CD4-positive, CD25-positive, alpha-beta regulatory T cell (primary cell): ENCODE data around the gene ZNHIT2. TPM values are rescaled to one million over a fixed set of nuclear protein-coding genes. Genes with fewer than 3 reads are reported as not detected.

ENCODE experiments used
- ATAC-seq, 2 donors: fragments of 150-1000 bp; cut with Tn5 transposase; one replicate each; pipeline ENCODE4 v1.10.0; 2021; ENCODE audit warnings: low read depth in 2 of 2, moderate number of reproducible peaks in 2 of 2, moderate library complexity in 1 of 2
- DNase-seq, 3 donors: peaks; one replicate each; pipeline versions ENCODE4 v3.0.0 to v3.0.0-alpha.2; 2012 to 2022; ENCODE audit warnings: mixed read lengths in 1 of 3
- H3K27ac ChIP-seq: one replicate; pipeline ENCODE4 v1.7.0; 2013; ENCODE audit warnings: mild to moderate bottlenecking, low read length; ENCODE audit not compliant: insufficient read depth, poor library complexity, severe bottlenecking
- H3K27me3 ChIP-seq: one replicate; pipeline ENCODE4 v1.7.0; 2013; ENCODE audit warnings: low read length; ENCODE audit not compliant: control insufficient read depth, insufficient read depth
- H3K36me3 ChIP-seq: one replicate; pipeline ENCODE4 v1.7.0; 2013; ENCODE audit warnings: mild to moderate bottlenecking, low read length, moderate library complexity; ENCODE audit not compliant: control insufficient read depth, insufficient read depth
- H3K4me1 ChIP-seq: 2 replicates; pipeline ENCODE4 v1.7.0; 2013; ENCODE audit warnings: mild to moderate bottlenecking, low read length; ENCODE audit not compliant: insufficient read depth, control insufficient read depth, poor library complexity, severe bottlenecking
- H3K4me3 ChIP-seq: one replicate; pipeline ENCODE4 v1.7.0; 2013; ENCODE audit warnings: low read depth, mild to moderate bottlenecking, low read length, moderate library complexity
- H3K9me3 ChIP-seq, 2 experiments: 1 replicate in 1 of 2; 2 replicates in 1 of 2; pipeline ENCODE4 v1.7.0; 2013; ENCODE audit warnings: low read length in 2 of 2, mild to moderate bottlenecking in 1 of 2, moderate library complexity in 1 of 2; ENCODE audit not compliant: control insufficient read depth in 2 of 2
- H3K27ac Mint-ChIP-seq, 3 donors: one replicate each; pipeline ENCODE4 v1.8.0; 2020 to 2022; ENCODE audit warnings: mild to moderate bottlenecking in 3 of 3, mixed read lengths in 3 of 3, moderate library complexity in 2 of 3
- H3K27me3 Mint-ChIP-seq: one replicate; pipeline ENCODE4 v1.8.0; 2022; ENCODE audit warnings: mild to moderate bottlenecking, mixed read lengths
- H3K36me3 Mint-ChIP-seq: one replicate; pipeline ENCODE4 v1.8.0; 2020; ENCODE audit warnings: mixed read lengths
- H3K4me1 Mint-ChIP-seq, 4 donors: one replicate each; pipeline ENCODE4 v1.8.0; 2020 to 2022; ENCODE audit warnings: mixed read lengths in 4 of 4, mild to moderate bottlenecking in 1 of 4
- H3K4me3 Mint-ChIP-seq, 4 donors: one replicate each; pipeline ENCODE4 v1.8.0; 2020 to 2022; ENCODE audit warnings: mild to moderate bottlenecking in 4 of 4, mixed read lengths in 4 of 4, moderate library complexity in 3 of 4
- H3K9me3 Mint-ChIP-seq, 7 donors: one replicate each; pipeline ENCODE4 v1.8.0; 2020 to 2022; ENCODE audit warnings: mixed read lengths in 7 of 7, mild to moderate bottlenecking in 3 of 7, moderate library complexity in 2 of 7
- polyA plus RNA-seq, 4 donors: library from polyadenylated mRNA; unstranded; fragments of 300-500 nt; fragmentation: Illumina TruSeq; gene quantifications; one replicate each; pipeline ENCODE4 v1.2.3, GENCODE V29; 2021
- total RNA-seq: library from RNA; stranded (reverse); gene quantifications from one replicate; pipeline ENCODE4 v1.2.3, GENCODE V29; 2022

Gene ZNHIT2
- total and polyA plus RNA-seq, 5 donors from 2014 or later = 6.0 to 29.0 (median 22.4) TPM

DNA sequence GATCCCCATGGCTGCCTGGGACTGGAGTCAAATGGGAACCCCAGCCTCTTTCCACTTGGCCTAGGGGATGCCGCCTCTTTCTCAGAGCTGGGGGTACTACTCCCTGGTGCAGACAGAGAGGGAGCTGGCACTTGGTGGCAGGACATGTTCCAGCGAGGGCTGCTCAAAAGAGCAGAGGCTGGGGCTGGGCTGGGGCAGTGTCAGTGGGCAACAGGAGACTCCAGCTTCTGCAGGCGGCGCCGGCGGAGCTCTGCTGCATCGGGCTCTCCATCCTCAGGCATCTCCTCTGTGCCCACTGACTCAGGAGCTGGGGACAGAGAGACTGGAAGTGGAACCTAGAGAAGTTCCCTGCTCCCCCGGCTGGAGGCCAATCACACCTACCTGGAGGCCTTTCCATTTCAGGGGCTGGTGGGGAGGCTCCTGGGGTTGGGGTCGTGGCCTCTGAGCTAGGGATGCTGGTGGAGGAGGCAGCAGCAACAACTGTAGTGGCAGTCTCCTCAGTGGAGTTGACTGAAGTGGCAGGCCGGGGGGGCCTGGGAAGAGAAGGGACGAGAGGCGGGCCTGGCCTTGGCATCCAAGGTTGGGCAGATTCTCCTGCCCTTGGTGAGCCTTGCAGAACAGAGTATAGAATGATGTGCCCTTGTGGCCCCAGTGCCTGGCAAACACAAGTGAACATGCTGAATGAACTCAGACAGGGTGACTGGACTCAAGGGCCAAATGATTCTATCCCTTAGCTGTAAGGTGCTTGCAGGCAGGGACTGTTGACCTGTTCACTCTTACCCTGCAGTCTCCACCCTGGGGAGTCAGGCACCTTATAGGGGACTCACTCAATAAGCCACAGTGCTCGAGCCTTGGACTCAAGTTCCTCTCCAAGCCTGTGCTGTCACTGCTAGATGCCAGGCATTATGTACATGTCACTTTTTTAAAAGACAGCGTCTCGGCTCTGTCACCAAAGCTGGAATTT, 11.0 kb upstream of the ZNHIT2 start:
- no peak for DNase-seq
- Histone ChIP-seq H3K27me3 (no peaks in the 10 kb centered on the region), H3K4me3 (no peak overlapping the region), H3K36me3 (peaks cover 80% of the 10 kb centered on the region), H3K27ac (no peak overlapping the region), H3K4me1 (peaks cover 19% of the 10 kb centered on the region), H3K9me3 (no peaks in the 10 kb centered on the region)
- H3K4me1 Mint-ChIP-seq = peaks cover 0 to 28% (median 11%) of the 10 kb centered on the region in 4 donors
- H3K9me3 Mint-ChIP-seq = no peaks in the 10 kb centered on the region
- peaks cover 16% of the 10 kb centered on the region for H3K36me3 Mint-ChIP-seq
- ATAC-seq = no peak
- peak overlapping the region in 1 of 4 donors; percentile 78 for H3K4me3 Mint-ChIP-seq
- no peaks in the 10 kb centered on the region for H3K27me3 Mint-ChIP-seq
- H3K27ac Mint-ChIP-seq = peak overlapping the region in 1 of 3 donors; percentile 32

DNA sequence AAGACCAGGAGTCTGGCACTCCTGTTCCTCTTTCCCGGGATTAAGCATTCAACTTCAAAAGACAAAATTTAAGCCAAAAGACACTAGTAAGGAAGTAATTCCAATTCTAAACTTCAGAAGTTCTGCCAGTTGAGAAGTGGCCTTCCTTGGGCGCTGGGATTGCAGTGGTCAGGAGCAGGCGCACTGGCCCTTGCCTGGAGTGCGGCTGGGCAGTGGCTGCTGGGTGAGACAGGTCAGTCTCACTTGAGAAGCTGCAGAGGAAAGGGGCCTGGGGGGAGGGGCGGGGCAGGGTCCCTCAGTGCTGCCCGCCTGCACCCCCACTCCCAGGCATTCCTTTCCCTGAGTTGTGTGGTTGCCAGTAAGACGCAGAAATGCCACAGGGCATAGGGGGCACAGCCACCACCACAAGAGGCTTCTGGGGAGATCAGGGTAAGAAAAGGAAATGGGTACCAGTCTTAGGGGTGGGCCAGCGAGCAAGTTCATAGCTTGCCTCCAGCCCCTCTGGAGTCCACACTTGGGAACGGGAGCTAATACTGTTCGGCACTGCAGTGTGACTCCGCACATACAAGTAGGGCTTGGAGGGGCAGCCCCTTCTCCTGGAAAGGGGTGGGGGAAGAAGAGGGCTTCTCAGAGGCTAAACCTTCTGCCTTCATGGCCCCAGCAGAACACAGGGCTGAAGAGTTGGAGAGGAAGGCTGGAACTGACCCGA, 10.1 kb upstream of the ZNHIT2 start:
- H3K9me3 Mint-ChIP-seq = no peaks in the 10 kb centered on the region
- no peaks in the 10 kb centered on the region for H3K27me3 Mint-ChIP-seq
- H3K27ac Mint-ChIP-seq = no peak overlapping the region
- Histone ChIP-seq H3K4me3 (no peak overlapping the region), H3K4me1 (peaks cover 16% of the 10 kb centered on the region), H3K9me3 (no peaks in the 10 kb centered on the region), H3K27me3 (no peaks in the 10 kb centered on the region), H3K27ac (no peak overlapping the region), H3K36me3 (peaks cover 80% of the 10 kb centered on the region)
- DNase-seq (no peak), ATAC-seq (no peak)
- peaks cover 0 to 28% (median 9%) of the 10 kb centered on the region in 4 donors for H3K4me1 Mint-ChIP-seq
- H3K4me3 Mint-ChIP-seq = peak overlapping the region in 1 of 4 donors; percentile 78
- peaks cover 16% of the 10 kb centered on the region for H3K36me3 Mint-ChIP-seq

DNA sequence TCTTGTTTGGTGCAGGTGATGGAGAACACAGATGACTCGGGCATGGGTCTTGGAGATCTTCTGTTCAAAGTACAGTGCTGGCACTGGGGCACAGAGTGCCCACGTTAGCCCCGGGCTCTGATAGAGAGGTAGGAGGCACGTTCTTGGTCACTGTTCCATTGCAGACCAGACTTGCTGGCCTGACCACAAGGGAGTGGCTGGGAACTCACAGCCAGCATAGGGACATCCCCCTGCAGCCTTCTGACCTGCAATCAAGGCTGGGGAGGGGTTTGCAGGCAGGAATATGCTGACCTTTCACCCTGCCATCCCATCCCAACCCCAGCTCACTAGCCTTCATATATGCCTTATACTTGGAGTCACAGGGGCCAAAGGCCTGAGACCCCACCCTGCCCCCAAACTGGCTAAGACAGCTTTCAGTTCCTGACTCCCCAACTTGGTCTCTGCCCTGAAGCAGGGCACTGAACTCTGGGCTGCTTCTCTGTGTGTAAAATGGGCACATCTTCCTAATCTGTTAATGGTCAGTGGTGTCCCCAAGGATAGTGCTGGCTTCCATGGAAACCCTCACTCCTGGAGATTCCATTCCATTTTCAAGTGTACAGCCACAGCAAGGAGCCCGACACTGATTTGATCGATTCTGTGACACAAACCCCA, 9.2 kb upstream of the ZNHIT2 start:
- Mint-ChIP-seq H3K4me1 (peaks cover 6 to 28% (median 13%) of the 10 kb centered on the region in 4 donors), H3K27me3 (no peaks in the 10 kb centered on the region), H3K27ac (peak overlapping the region in 2 of 3 donors; percentile 48 to 70), H3K4me3 (peak overlapping the region in 2 of 4 donors; percentile 76 to 78), H3K9me3 (peaks cover 0 to 1% (median 0%) of the 10 kb centered on the region in 7 donors), H3K36me3 (peaks cover 24% of the 10 kb centered on the region)
- Histone ChIP-seq H3K4me1 (peaks cover 11% of the 10 kb centered on the region), H3K36me3 (peaks cover 72% of the 10 kb centered on the region), H3K4me3 (no peak overlapping the region), H3K9me3 (no peaks in the 10 kb centered on the region), H3K27ac (no peak overlapping the region), H3K27me3 (no peaks in the 10 kb centered on the region)
- DNase-seq (no peak), ATAC-seq (no peak)

DNA sequence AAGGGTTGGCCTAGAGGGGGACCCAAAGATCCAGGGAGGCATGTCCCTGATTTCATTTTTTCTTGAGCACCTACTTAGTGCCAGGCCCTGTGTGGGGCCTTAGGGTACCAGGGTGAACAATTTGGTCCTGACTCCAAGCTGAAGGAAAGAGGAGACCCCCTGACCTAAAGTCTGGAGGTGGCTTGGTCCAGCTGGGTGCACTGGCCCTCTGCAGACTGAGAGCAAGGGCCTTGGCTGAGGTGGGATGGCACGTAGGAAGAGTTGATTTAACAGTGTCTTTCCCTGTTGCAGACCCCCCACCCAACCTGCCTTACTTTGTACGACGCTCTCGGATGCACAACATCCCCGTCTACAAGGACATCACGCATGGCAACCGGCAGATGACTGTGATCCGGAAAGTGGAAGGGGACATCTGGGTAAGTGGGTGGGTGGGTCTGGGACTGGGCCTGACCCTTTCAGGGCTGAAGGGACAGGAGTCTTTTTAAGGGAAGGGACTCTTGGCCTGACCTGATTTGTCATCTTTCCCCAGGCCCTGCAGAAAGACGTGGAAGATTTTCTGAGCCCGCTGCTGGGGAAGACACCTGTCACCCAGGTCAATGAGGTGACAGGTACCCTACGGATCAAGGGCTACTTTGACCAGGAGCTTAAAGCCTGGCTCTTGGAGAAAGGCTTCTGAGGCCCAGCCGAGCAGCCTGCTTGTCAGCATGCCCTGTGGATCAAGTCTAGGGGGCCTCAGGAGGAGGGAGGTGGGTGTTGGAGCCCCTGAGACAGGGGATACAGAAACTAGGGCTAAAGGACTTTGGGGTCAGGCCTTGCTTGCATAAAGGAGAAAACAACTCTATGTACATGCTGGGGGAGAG, 7.9 kb upstream of the ZNHIT2 start:
- peak overlapping the region in 1 of 3 donors; percentile 25 for H3K27ac Mint-ChIP-seq
- ATAC-seq (no peak), DNase-seq (no peak)
- peaks cover 22% of the 10 kb centered on the region for H3K4me1 ChIP-seq
- no peaks in the 10 kb centered on the region for H3K27me3 ChIP-seq
- no peak overlapping the region for H3K27ac ChIP-seq
- no peaks in the 10 kb centered on the region for H3K27me3 Mint-ChIP-seq
- peaks cover 0 to 1% (median 0%) of the 10 kb centered on the region in 7 donors for H3K9me3 Mint-ChIP-seq
- peaks cover 6 to 37% (median 17%) of the 10 kb centered on the region in 4 donors for H3K4me1 Mint-ChIP-seq
- peak overlapping the region in 2 of 4 donors; percentile 7 to 78 for H3K4me3 Mint-ChIP-seq
- H3K9me3 ChIP-seq = no peaks in the 10 kb centered on the region
- no peak overlapping the region for H3K4me3 ChIP-seq
- H3K36me3 ChIP-seq = peaks cover 67% of the 10 kb centered on the region
- H3K36me3 Mint-ChIP-seq = peaks cover 23% of the 10 kb centered on the region

DNA sequence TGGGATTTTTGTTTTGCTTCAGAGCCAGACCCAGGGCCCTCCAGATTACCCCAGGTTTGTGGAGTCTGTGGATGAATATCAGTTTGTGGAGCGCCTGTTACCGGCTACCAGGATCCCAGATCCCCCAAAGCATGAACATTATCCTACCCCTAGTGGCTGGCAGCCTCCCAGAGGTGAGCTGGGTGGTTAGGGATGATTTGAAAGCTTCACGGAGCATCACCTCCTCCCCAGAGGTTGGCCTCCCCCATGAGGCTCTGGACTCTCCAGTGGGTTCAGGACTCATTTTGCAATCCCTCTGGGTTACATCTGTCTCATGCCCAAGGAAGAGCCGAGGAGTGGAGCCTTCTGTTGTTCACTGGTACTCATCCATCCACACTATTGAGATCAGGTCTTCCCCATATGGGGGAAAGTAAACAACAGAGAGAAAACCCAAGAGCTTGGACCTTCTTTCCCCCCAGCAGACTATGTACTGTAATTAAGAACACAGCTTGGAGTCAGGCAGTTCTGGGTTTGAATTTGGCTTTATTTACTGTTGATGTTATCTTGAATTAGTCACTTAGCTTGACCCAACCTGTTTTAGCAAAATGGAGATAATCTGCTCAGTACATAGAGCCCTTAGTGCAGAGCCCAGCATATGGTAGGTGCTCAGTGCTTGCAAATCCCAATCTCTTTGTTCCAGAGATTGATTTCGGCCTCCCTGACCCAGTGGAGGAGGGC, 7.1 kb upstream of the ZNHIT2 start:
- Mint-ChIP-seq H3K9me3 (peaks cover 0 to 1% (median 0%) of the 10 kb centered on the region in 7 donors), H3K27ac (peak overlapping the region; percentile 9 to 80 (median 14)), H3K27me3 (no peaks in the 10 kb centered on the region), H3K36me3 (peaks cover 31% of the 10 kb centered on the region), H3K4me1 (peaks cover 6 to 45% (median 17%) of the 10 kb centered on the region in 4 donors), H3K4me3 (peak overlapping the region; percentile 65 to 85 (median 74))
- peaks cover 67% of the 10 kb centered on the region for H3K36me3 ChIP-seq
- no peaks in the 10 kb centered on the region for H3K9me3 ChIP-seq
- no peak for ATAC-seq
- H3K27ac ChIP-seq = no peak overlapping the region
- H3K4me1 ChIP-seq = peaks cover 25% of the 10 kb centered on the region
- H3K27me3 ChIP-seq = no peaks in the 10 kb centered on the region
- no peak for DNase-seq
- no peak overlapping the region for H3K4me3 ChIP-seq

DNA sequence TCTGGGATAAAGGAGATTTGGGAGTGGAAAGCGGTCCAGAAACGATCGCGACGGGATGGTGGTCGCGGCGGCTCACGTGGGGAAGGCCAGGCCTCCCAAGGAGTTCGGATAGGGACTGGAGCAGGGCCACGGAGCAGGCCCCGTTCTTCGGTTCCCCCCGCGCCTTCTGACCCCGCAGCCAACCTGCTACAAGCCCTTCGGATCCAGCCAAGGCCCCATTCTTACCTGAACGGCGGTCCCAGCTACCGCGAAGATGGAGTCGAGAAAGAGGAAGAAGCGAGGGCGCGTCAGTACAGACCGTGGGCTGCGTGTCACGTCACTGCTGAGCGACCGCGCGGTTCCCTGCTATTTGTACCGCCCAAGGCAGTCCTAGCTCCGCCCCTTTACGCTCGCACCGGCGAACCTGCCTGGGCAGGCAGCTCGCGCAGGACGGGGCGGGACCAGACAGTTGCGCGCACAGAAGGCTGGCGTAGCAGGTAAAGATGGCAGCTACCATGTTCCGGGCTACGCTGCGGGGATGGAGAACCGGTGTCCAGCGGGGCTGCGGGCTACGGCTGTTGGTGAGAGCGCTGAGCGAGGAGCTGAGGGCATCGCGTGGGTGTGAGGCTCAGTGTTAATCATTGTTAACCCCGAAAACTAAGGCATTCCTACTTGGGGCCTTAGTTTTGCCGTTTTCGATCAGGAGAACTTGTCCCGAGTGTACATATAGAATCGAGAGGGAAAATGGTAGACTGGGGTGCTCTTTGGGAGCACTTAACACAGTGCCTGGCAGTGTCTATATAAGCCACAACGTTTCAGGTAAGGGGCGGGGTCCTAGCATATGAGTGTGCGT, 4.6 kb upstream of the ZNHIT2 start, which contains the start of the genes FAU and MRPL49:
Gene FAU, minus strand, starts transcription at position 270 of the 832 bp plus-strand sequence. CDS start 321 bp downstream, outside the sequence.
Gene MRPL49, plus strand, starts transcription at position 457 of the 832 bp plus-strand sequence. Its CDS starts 26 bp downstream, at position 483.
- peak within 1 kb of the TSS; percentile 99 to 100 (median 100) for H3K27ac Mint-ChIP-seq
- H3K4me1 Mint-ChIP-seq = peaks cover 10 to 57% (median 26%) of the 10 kb centered on the region in 4 donors
- Histone ChIP-seq H3K36me3 (peaks cover 57% of the 10 kb centered on the region), H3K4me1 (peaks cover 31% of the 10 kb centered on the region), H3K27ac (peak within 1 kb of the TSS; percentile 96), H3K27me3 (no peaks in the 10 kb centered on the region), H3K4me3 (peak within 1 kb of the TSS; percentile 98), H3K9me3 (no peaks in the 10 kb centered on the region)
- H3K27me3 Mint-ChIP-seq = peaks cover 5% of the 10 kb centered on the region
- ATAC-seq (peak; percentile 82 to 83), DNase-seq (peak; percentile 98 to 99 (median 98))
- peaks cover 43% of the 10 kb centered on the region for H3K36me3 Mint-ChIP-seq
- peaks cover 0 to 1% (median 0%) of the 10 kb centered on the region in 7 donors for H3K9me3 Mint-ChIP-seq
- H3K4me3 Mint-ChIP-seq = peak within 1 kb of the TSS; percentile 95 to 99 (median 96)
